Hematopoietic multipotent progenitor cell treated with erythropoietin and hydrocortisone succinate and interleukin-3 and kit ligand, for 4 days (in vitro differentiated cells): ENCODE results near the gene FIGLA.
A peak's percentile ranks its signal among the peaks of the same experiment; 100 is the strongest.

Experiments
- DNase-seq: peaks from one replicate; pipeline ENCODE4 v3.0.0-alpha.2; 2015

FIGLA gene

GRCh38 chr2:70769450-70769849 is 21.0 kb downstream of the FIGLA start:
- no peak for DNase-seq

GRCh38 chr2:70768590-70769085 is 21.8 kb downstream of the FIGLA start:
- DNase-seq: no peak

GRCh38 chr2:70767699-70768589 is 22.5 kb downstream of the FIGLA start, which contains the start of gene ADD2:
ADD2 (minus strand) TSS chr2:70768200; CDS start chr2:70706408, 61,792 bp downstream.
- peak; percentile 58 for DNase-seq

GRCh38 chr2:70767079-70767698 is 23.3 kb downstream of the FIGLA start:
- DNase-seq: peak; percentile 9

GRCh38 chr2:70766357-70767078 is 23.9 kb downstream of the FIGLA start:
- DNase-seq: no peak

- DNase-seq: no peak
These were observed 24.9 kb downstream of the FIGLA start for GRCh38 chr2:70765507-70765906.

GRCh38 chr2:70759446-70759845 is 31.0 kb downstream of the FIGLA start:
- no peak for DNase-seq

- DNase-seq: no peak
These were observed 32.5 kb downstream of the FIGLA start for GRCh38 chr2:70757966-70758365.

GRCh38 chr2:70757360-70757759 is 33.1 kb downstream of the FIGLA start:
- DNase-seq: no peak

GRCh38 chr2:70756128-70756527 is 34.3 kb downstream of the FIGLA start:
- DNase-seq: no peak

GRCh38 chr2:70753902-70754301 is 36.5 kb downstream of the FIGLA start:
- DNase-seq: no peak

- DNase-seq: no peak
These were observed 37.4 kb downstream of the FIGLA start for GRCh38 chr2:70753031-70753430.

- DNase-seq: no peak
These were observed 38.0 kb downstream of the FIGLA start for GRCh38 chr2:70752396-70752795.

GRCh38 chr2:70751881-70752280 is 38.6 kb downstream of the FIGLA start:
- DNase-seq: peak; percentile 32

GRCh38 chr2:70750320-70750719 is 40.1 kb downstream of the FIGLA start:
- DNase-seq: no peak

- DNase-seq: peak; percentile 16
These were observed 42.2 kb downstream of the FIGLA start for GRCh38 chr2:70748002-70748784.

- peak; percentile 7 for DNase-seq
These were observed 43.2 kb downstream of the FIGLA start for GRCh38 chr2:70747284-70747683.

- DNase-seq: no peak
These were observed 44.1 kb downstream of the FIGLA start for GRCh38 chr2:70746094-70746974.

- DNase-seq: no peak
These were observed 45.1 kb downstream of the FIGLA start for GRCh38 chr2:70745276-70745825.

- DNase-seq: no peak
These were observed 46.0 kb downstream of the FIGLA start for GRCh38 chr2:70744397-70744796.

- DNase-seq: no peak
These were observed 46.8 kb downstream of the FIGLA start for GRCh38 chr2:70743677-70744076.
